8988T (cell line): ENCODE results near the gene STYXL2.

Experiments
- DNase-seq: peaks from one replicate; pipeline ENCODE4 v3.0.0; 2011

Gene STYXL2

GRCh38 chr1:167093846-167094516 lies at the start of gene STYXL2:
TSS of gene STYXL2 (plus strand) at chr1:167094075. CDS start at chr1:167094850, 775 bp downstream.
- no peak for DNase-seq

GRCh38 chr1:167051907-167052306 lies 42.0 kb upstream of the STYXL2 start:
- DNase-seq, result no peak

GRCh38 chr1:167052389-167052788 lies 41.5 kb upstream of the STYXL2 start:
- DNase-seq, result peak; percentile 58

GRCh38 chr1:167054531-167054930 lies 39.3 kb upstream of the STYXL2 start:
- no peak for DNase-seq

- no peak for DNase-seq
These were observed 38.8 kb upstream of the STYXL2 start for GRCh38 chr1:167054946-167055630.

- no peak for DNase-seq
These were observed 37.2 kb upstream of the STYXL2 start for GRCh38 chr1:167056529-167057231.

GRCh38 chr1:167057241-167057688 lies 36.6 kb upstream of the STYXL2 start:
- no peak for DNase-seq

- DNase-seq, result no peak
These were observed 34.6 kb upstream of the STYXL2 start for GRCh38 chr1:167059045-167059808.

- no peak for DNase-seq
These were observed 34.1 kb upstream of the STYXL2 start for GRCh38 chr1:167059809-167060107.

GRCh38 chr1:167060141-167061072 lies 33.5 kb upstream of the STYXL2 start:
- no peak for DNase-seq

- DNase-seq, result no peak
These were observed 32.8 kb upstream of the STYXL2 start for GRCh38 chr1:167061073-167061464.

GRCh38 chr1:167064621-167065020 lies 29.3 kb upstream of the STYXL2 start:
- no peak for DNase-seq

- no peak for DNase-seq
These were observed 28.4 kb upstream of the STYXL2 start for GRCh38 chr1:167065471-167065870.

GRCh38 chr1:167066333-167067122 lies 27.3 kb upstream of the STYXL2 start:
- DNase-seq, result peak; percentile 84

GRCh38 chr1:167067904-167068303 lies 26.0 kb upstream of the STYXL2 start:
- DNase-seq, result no peak

- DNase-seq, result no peak
These were observed 25.1 kb upstream of the STYXL2 start for GRCh38 chr1:167068761-167069160.

- no peak for DNase-seq
These were observed 22.6 kb upstream of the STYXL2 start for GRCh38 chr1:167071286-167071685.

- no peak for DNase-seq
These were observed 17.7 kb upstream of the STYXL2 start for GRCh38 chr1:167076136-167076710.

- DNase-seq, result no peak
These were observed 16.6 kb upstream of the STYXL2 start for GRCh38 chr1:167077128-167077867.

GRCh38 chr1:167077868-167078210 lies 16.0 kb upstream of the STYXL2 start:
- no peak for DNase-seq
